K562 (cell line): ENCODE results near the gene PEF1. TPM values are rescaled to one million over a fixed set of nuclear protein-coding genes. Genes with fewer than 3 reads are reported as not detected.

ENCODE experiments used
- CSDE1 ChIP-seq, 2 experiments: fragments of 450-650 bp; IDR thresholded peaks; 2 replicates each; pipeline ENCODE4 v1.6.1; 2016; ENCODE audit warnings: mild to moderate bottlenecking in 1 of 2
- CTCF ChIP-seq, 3 experiments: IDR thresholded peaks in 2 of 3; conservative IDR thresholded peaks in 1 of 3; 2 replicates each; pipeline ENCODE4 v1.5.1; 2011 to 2012; ENCODE audit warnings: low read length in 3 of 3, mild to moderate bottlenecking in 3 of 3, control low read depth in 2 of 3, improper control_type of control experiment in 1 of 3, inconsistent platforms in 1 of 3, low read depth in 1 of 3, mixed read lengths in 1 of 3, moderate library complexity in 1 of 3; ENCODE audit not compliant: insufficient read depth in 2 of 3
- DMBX1 ChIP-seq: fragments of 250-450 bp; sonication (Bioruptor Pico); IDR thresholded peaks from 2 replicates; pipeline ENCODE4 v1.8.0; 2022; ENCODE audit warnings: inconsistent platforms, mild to moderate bottlenecking, moderate library complexity, borderline replicate concordance
- EP300 ChIP-seq: IDR thresholded peaks from 2 replicates; pipeline ENCODE4 v1.6.1; 2012; ENCODE audit warnings: low read length, improper control_type of control experiment
- ETV5 ChIP-seq: sonication (generic); formaldehyde crosslinking; IDR thresholded peaks from 2 replicates; pipeline ENCODE4 v1.4.0; 2020; ENCODE audit warnings: low read depth, mild to moderate bottlenecking, missing genetic modification reagents
- GABPB2 ChIP-seq: fragments of 250-450 bp; sonication (Bioruptor Pico); conservative IDR thresholded peaks from 2 replicates; pipeline ENCODE4 v1.5.1; 2021; ENCODE audit warnings: mild to moderate bottlenecking
- KAT7 ChIP-seq: sonication (generic); formaldehyde crosslinking; IDR thresholded peaks from 2 replicates; pipeline ENCODE4 v1.8.0; 2022; ENCODE audit warnings: missing genetic modification reagents, mild to moderate bottlenecking, borderline replicate concordance
- LCOR ChIP-seq: sonication (generic); formaldehyde crosslinking; IDR thresholded peaks from 2 replicates; pipeline ENCODE4 v1.8.0; 2022; ENCODE audit warnings: mild to moderate bottlenecking, missing genetic modification reagents
- NFRKB ChIP-seq: fragments of 450-650 bp; IDR thresholded peaks from 2 replicates; pipeline ENCODE4 v1.6.1; 2016; ENCODE audit warnings: low read depth
- NR1H2 ChIP-seq: sonication (generic); formaldehyde crosslinking; IDR thresholded peaks from 2 replicates; pipeline ENCODE4 v1.4.0; 2020; ENCODE audit warnings: mild to moderate bottlenecking, missing genetic modification reagents
- PREB ChIP-seq: sonication (generic); formaldehyde crosslinking; IDR thresholded peaks from 2 replicates; pipeline ENCODE4 v1.8.1; 2023; ENCODE audit warnings: mild to moderate bottlenecking, missing genetic modification reagents
- SOX6 ChIP-seq: fragments of 450-650 bp; IDR thresholded peaks from 2 replicates; pipeline ENCODE4 v1.6.1; 2014; ENCODE audit warnings: mild to moderate bottlenecking
- SP1 ChIP-seq: sonication (generic); formaldehyde crosslinking; IDR thresholded peaks from 2 replicates; pipeline ENCODE4 v1.8.1; 2022; ENCODE audit warnings: mild to moderate bottlenecking, missing genetic modification reagents
- SRSF1 ChIP-seq: fragments of 200-400 bp; formaldehyde crosslinking; IDR thresholded peaks from 2 replicates; pipeline ENCODE4 v1.6.1; 2017; ENCODE audit warnings: mild to moderate bottlenecking, low read depth, low read length, moderate library complexity
- TAF1 ChIP-seq: IDR thresholded peaks from 2 replicates; pipeline ENCODE4 v1.6.1; 2011; ENCODE audit warnings: mild to moderate bottlenecking, low read length, moderate library complexity; ENCODE audit not compliant: insufficient read depth, control insufficient read depth, severe bottlenecking; ENCODE audit errors: extremely low read depth
- TBL1XR1 ChIP-seq, 2 experiments: IDR thresholded peaks; 2 replicates each; pipeline ENCODE4 v1.6.1; 2012; ENCODE audit warnings: improper control_type of control experiment in 2 of 2, low read length in 2 of 2, mild to moderate bottlenecking in 1 of 2
- THAP12 ChIP-seq: fragments of 250-450 bp; sonication (Bioruptor Pico); IDR thresholded peaks from 2 replicates; pipeline ENCODE4 v1.9.0; 2021; ENCODE audit warnings: mild to moderate bottlenecking, inconsistent platforms
- ZBTB7A ChIP-seq: IDR thresholded peaks from 2 replicates; pipeline ENCODE4 v1.6.1; 2011; ENCODE audit warnings: low read depth, mild to moderate bottlenecking, low read length, moderate library complexity, borderline replicate concordance; ENCODE audit not compliant: control insufficient read depth
- ZBTB9 ChIP-seq: fragments of 450-650 bp; formaldehyde crosslinking; IDR thresholded peaks from 2 replicates; pipeline ENCODE4 v1.4.0; 2020; ENCODE audit warnings: mild to moderate bottlenecking, moderate library complexity
- ZNF263 ChIP-seq: sonication (generic); formaldehyde crosslinking; IDR thresholded peaks from 2 replicates; pipeline ENCODE4 v1.8.0; 2022; ENCODE audit warnings: mild to moderate bottlenecking, missing genetic modification reagents, borderline replicate concordance
- ZNF384 ChIP-seq: IDR thresholded peaks from 2 replicates; pipeline ENCODE4 v1.6.1; 2012; ENCODE audit warnings: low read depth, low read length, improper control_type of control experiment
- ZNF668 ChIP-seq: fragments of 250-450 bp; sonication (Bioruptor Pico); IDR thresholded peaks from 2 replicates; pipeline ENCODE4 v1.8.0; 2022; ENCODE audit warnings: mild to moderate bottlenecking, inconsistent platforms
- polyA plus RNA-seq, 8 experiments: library from polyadenylated mRNA; depleted of rRNA in 4 of 8; stranded (reverse) in 5 of 8; unstranded in 3 of 8; fragments of >200 nt; fragmentation: Nextera tagmentation in 2 of 8; fragmentation: Illumina TruSeq in 1 of 8; extraction: Ambion mirVana in 2 of 8; extraction: Trizol in 1 of 8; gene quantifications; 2 replicates each; pipeline versions ENCODE4 v1.2.1 to v1.2.3, GENCODE V29; 2011 to 2014; ENCODE audit warnings: inconsistent platforms in 1 of 8, missing spikeins in 1 of 8
- total RNA-seq, 7 experiments: library from RNA; depleted of rRNA in 6 of 7; stranded (reverse); fragments of >200 nt in 6 of 7; fragmentation: Illumina TruSeq in 2 of 7; extraction: Trizol in 2 of 7; gene quantifications; 2 replicates each; pipeline versions ENCODE4 v1.2.1 to v1.2.3, GENCODE V29; 2011 to 2021; ENCODE audit warnings: low replicate concordance in 1 of 7

PEF1 gene
- total and polyA plus RNA-seq, 9 of the 15 experiments (the other 6 are each of a cell fraction or from before 2014, with no cell fraction given) = 26.3 to 95.5 (median 61.9) TPM

- TF ChIP-seq GABPB2 (CRISPR knock-in tag) (0 out of 2 replicates have a peak, but pooled peaks have one; percentile 26), SOX6 (peak; percentile 23; the same call in 1 of the 2 replicates), THAP12 (CRISPR knock-in tag) (no peak), DMBX1 (0 out of 2 replicates have a peak, but pooled peaks have one; percentile 30), TAF1 (peak; percentile 66), ZNF668 (CRISPR knock-in tag) (0 out of 2 replicates have a peak, but pooled peaks have one; percentile 55), PREB (0 out of 2 replicates have a peak, but pooled peaks have one; percentile 75), SRSF1 (no peak), CSDE1 (IDR thresholded peaks at IDR 0.05) (no peak), CTCF (IDR thresholded peaks at IDR 0.05 in 2 of 3, conservative IDR thresholded peaks at IDR 0.05 in 1 of 3; ENCODE audit: insufficient read depth in 2 of 3, low read depth in 1 of 3, low read length in 3 of 3) (no peak), ZNF384 (no peak), ETV5 (CRISPR knock-in tag) (peak; percentile 36; the same call in 1 of the 2 replicates), NFRKB (peak; percentile 56; the same call in 1 of the 2 replicates), NR1H2 (CRISPR knock-in tag) (0 out of 2 replicates have a peak, but pooled peaks have one; percentile 74), ZNF263 (peak; percentile 49; the same call in 1 of the 2 replicates), KAT7 (CRISPR knock-in tag) (peak; percentile 33; the same call in 1 of the 2 replicates), ZBTB7A (0 out of 2 replicates have a peak, but pooled peaks have one; percentile 85), LCOR (no peak), EP300 (no peak), TBL1XR1 (IDR thresholded peaks at IDR 0.05; ENCODE audit: low read length in 2 of 2) (0 out of 4 replicates have a peak, but pooled peaks of 1 of the 2 experiments have one; percentile 14), SP1 (CRISPR knock-in tag) (no peak), ZBTB9 (CRISPR knock-in tag) (no peak)
Observed at GRCh38 chr1:31643976-31644559, 608 bp downstream of the PEF1 start (continued).
